Tibial nerve (tissue), 4 donors: Measurements from ENCODE around the gene SRSF2. TPM values are rescaled to one million over a fixed set of nuclear protein-coding genes. Genes with fewer than 3 reads are reported as not detected.

Experiments
- DNase-seq, 2 donors: peaks; one replicate each; pipeline ENCODE4 v3.0.0-alpha.2; 2019; ENCODE audit warnings: low spot score in 2 of 2
- H3K27ac ChIP-seq, 4 donors: fragments of 200-600 bp; sonication (generic) in 3 of 4; one replicate each; pipeline ENCODE4 v1.5.1; 2017 to 2019; ENCODE audit warnings: mild to moderate bottlenecking in 1 of 4
- H3K27me3 ChIP-seq, 2 donors: fragments of 200-600 bp; sonication (generic) in 1 of 2; one replicate each; pipeline versions ENCODE4 v1.5.1 to v1.6.0; 2017 to 2019
- H3K36me3 ChIP-seq, 3 donors: fragments of 200-600 bp; sonication (generic); one replicate each; pipeline ENCODE4 v1.5.1; 2018 to 2019
- H3K4me1 ChIP-seq, 4 donors: fragments of 200-600 bp; sonication (generic) in 3 of 4; one replicate each; pipeline ENCODE4 v1.5.1; 2017 to 2019
- H3K4me3 ChIP-seq, 4 donors: fragments of 200-600 bp; sonication (generic) in 3 of 4; one replicate each; pipeline ENCODE4 v1.5.1; 2017 to 2019; ENCODE audit warnings: mild to moderate bottlenecking in 1 of 4, moderate library complexity in 1 of 4
- H3K9me3 ChIP-seq, 4 donors: fragments of 200-600 bp; sonication (generic) in 3 of 4; one replicate each; pipeline ENCODE4 v1.5.1; 2017 to 2019
- CTCF ChIP-seq, 5 experiments: fragments of 200-600 bp in 3 of 5; fragments of 450-650 bp in 2 of 5; sonication (generic) in 3 of 5; IDR thresholded peaks; one replicate each; pipeline ENCODE4 v1.5.1; 2016 to 2019; ENCODE audit warnings: antibody characterized with exemption in 5 of 5, mild to moderate bottlenecking in 3 of 5, moderate library complexity in 2 of 5
- EP300 ChIP-seq, 2 donors: sonication (generic); formaldehyde crosslinking; IDR thresholded peaks; one replicate each; pipeline ENCODE4 v1.6.1; 2017; ENCODE audit warnings: antibody characterized with exemption in 2 of 2, mild to moderate bottlenecking in 1 of 2
- POLR2A ChIP-seq, 2 donors: fragments of 450-650 bp; IDR thresholded peaks; one replicate each; pipeline ENCODE4 v1.6.1; 2017; ENCODE audit warnings: antibody characterized with exemption in 2 of 2, mild to moderate bottlenecking in 2 of 2, moderate library complexity in 2 of 2
- WGBS, 2 donors: methylation state at CpG; one replicate each; pipeline ENCODE4 v1.1.5; 2018; 5-methylcytosine and 5-hydroxymethylcytosine counted together
- total RNA-seq, 4 donors: library from RNA; depleted of rRNA; stranded (reverse); fragments of >200 nt; gene quantifications; one replicate each; pipeline ENCODE4 v1.1.0, GENCODE V29; 2016

SRSF2 gene
- total RNA-seq, result 100 to 1,000 TPM; 196 to 452 (median 271) TPM

GRCh38 chr17:76737082-76737675, at the start of gene SRSF2:
Gene SRSF2 (minus strand): TSS chr17:76737331. CDS start chr17:76737160, 171 bp downstream.
- Histone ChIP-seq H3K4me3 (peak within 1 kb of the TSS; percentile 81 to 98 (median 88)), H3K9me3 (no peaks in the 10 kb centered on the region), H3K27ac (peak within 1 kb of the TSS; percentile 99 to 100 (median 100)), H3K4me1 (peaks cover 0 to 63% (median 43%) of the 10 kb centered on the region in 4 donors), H3K36me3 (peaks cover 0 to 48% (median 13%) of the 10 kb centered on the region in 3 donors), H3K27me3 (no peaks in the 10 kb centered on the region)
- DNase-seq, result peak; percentile 97 to 98
- TF ChIP-seq CTCF (IDR thresholded peaks at IDR 0.05), result peak in 2 of 5 experiments; percentile 30 to 38
- TF ChIP-seq EP300 (IDR thresholded peaks at IDR 0.05), result peak; percentile 81 to 100
- peak; percentile 100 for TF ChIP-seq POLR2A (IDR thresholded peaks at IDR 0.05)
- 0% methylated on average over 36 to 44 of the region's 60 CpGs for WGBS, 2 donors

GRCh38 chr17:76784926-76785325, 47.8 kb upstream of the SRSF2 start:
- Histone ChIP-seq H3K9me3 (no peaks in the 10 kb centered on the region), H3K4me1 (no peaks in the 10 kb centered on the region), H3K27me3 (no peaks in the 10 kb centered on the region), H3K36me3 (peaks cover 0 to 56% (median 0%) of the 10 kb centered on the region in 3 donors), H3K27ac (no peak overlapping the region), H3K4me3 (no peak overlapping the region)
- TF ChIP-seq CTCF (IDR thresholded peaks at IDR 0.05), result no peak
- TF ChIP-seq EP300 (IDR thresholded peaks at IDR 0.05), result no peak
- TF ChIP-seq POLR2A (IDR thresholded peaks at IDR 0.05), result no peak
- 77 to 81% methylated on average over 3 of the region's 3 CpGs for WGBS, 2 donors
- DNase-seq, result no peak

GRCh38 chr17:76783146-76783545, 46.0 kb upstream of the SRSF2 start:
- Histone ChIP-seq H3K27me3 (no peaks in the 10 kb centered on the region), H3K27ac (no peak overlapping the region), H3K4me1 (no peaks in the 10 kb centered on the region), H3K36me3 (peaks cover 0 to 71% (median 0%) of the 10 kb centered on the region in 3 donors), H3K4me3 (no peak overlapping the region), H3K9me3 (no peaks in the 10 kb centered on the region)
- no peak for DNase-seq
- WGBS, 2 donors, result 79 to 80% methylated on average over 5 of the region's 5 CpGs
- TF ChIP-seq POLR2A (IDR thresholded peaks at IDR 0.05) (no peak), EP300 (IDR thresholded peaks at IDR 0.05) (no peak), CTCF (IDR thresholded peaks at IDR 0.05) (no peak)

GRCh38 chr17:76781056-76781982, 44.2 kb upstream of the SRSF2 start:
- 78 to 83% methylated on average over 12 of the region's 12 CpGs for WGBS, 2 donors
- peaks cover 0 to 83% (median 5%) of the 10 kb centered on the region in 3 donors for H3K36me3 ChIP-seq
- no peak for DNase-seq
- H3K27me3 ChIP-seq, result no peaks in the 10 kb centered on the region
- TF ChIP-seq POLR2A (IDR thresholded peaks at IDR 0.05), result no peak
- TF ChIP-seq CTCF (IDR thresholded peaks at IDR 0.05), result no peak
- TF ChIP-seq EP300 (IDR thresholded peaks at IDR 0.05), result no peak
- no peaks in the 10 kb centered on the region for H3K9me3 ChIP-seq
- no peak overlapping the region for H3K4me3 ChIP-seq
- no peak overlapping the region for H3K27ac ChIP-seq
- H3K4me1 ChIP-seq, result no peaks in the 10 kb centered on the region
